B cell (primary cell): ENCODE results near the gene SHISA7.

Experiments
- CTCF ChIP-seq: fragments of 200-600 bp; IDR thresholded peaks from one replicate; pipeline ENCODE4 v1.8.0; 2022; ENCODE audit warnings: antibody characterized with exemption, mild to moderate bottlenecking
- EZH2 ChIP-seq: IDR thresholded peaks from 2 replicates; pipeline ENCODE4 v1.6.1; 2012; ENCODE audit warnings: borderline replicate concordance, low read depth, mild to moderate bottlenecking, moderate library complexity, low read length; ENCODE audit not compliant: insufficient read depth, poor library complexity, severe bottlenecking

DNA sequence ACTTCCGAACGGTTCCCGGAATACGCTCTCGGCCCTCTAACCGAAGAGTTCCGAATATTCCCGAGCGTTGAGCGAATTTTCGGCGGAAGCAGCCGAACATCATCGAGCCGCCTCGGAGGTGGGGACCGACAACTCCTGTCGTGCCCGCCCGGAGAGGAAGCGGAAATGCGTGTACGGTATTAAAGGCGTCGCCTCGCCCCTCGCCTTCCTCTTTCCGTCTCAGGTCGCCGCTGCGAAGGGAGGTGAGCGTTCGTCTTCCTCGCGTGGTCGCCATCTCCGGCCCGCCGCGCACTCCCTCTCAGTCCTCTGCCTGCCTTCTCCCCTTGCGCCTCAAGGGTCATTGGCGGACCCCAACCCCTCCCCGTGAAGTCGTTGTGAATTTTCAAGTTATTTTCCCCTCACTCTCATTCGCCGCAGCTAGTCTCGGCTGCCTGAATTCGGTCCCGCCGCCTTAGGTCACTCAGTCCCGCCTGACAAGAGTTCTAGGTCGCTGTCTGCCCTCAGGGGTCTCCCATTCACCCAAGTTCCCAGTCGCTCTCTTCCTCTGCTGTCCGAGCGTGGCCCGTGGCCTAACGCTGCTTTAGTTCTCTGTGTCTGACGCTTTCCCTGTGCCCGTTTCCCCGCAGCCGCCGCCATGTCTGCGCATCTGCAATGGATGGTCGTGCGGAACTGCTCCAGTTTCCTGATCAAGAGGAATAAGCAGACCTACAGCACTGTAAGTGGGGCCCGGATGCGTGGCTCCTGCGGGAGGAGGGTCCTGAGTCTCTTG, 57.2 kb downstream of the SHISA7 start, which contains the start of gene RPL28:
- TF ChIP-seq CTCF (no peak), EZH2 (no peak)
